ENCODE data around the gene BAX.

- TF ChIP-seq EP300 (IDR thresholded peaks at IDR 0.05), result no peak
- TF ChIP-seq POLR2A (IDR thresholded peaks at IDR 0.05), result no peak
- TF ChIP-seq, protein P1, sequence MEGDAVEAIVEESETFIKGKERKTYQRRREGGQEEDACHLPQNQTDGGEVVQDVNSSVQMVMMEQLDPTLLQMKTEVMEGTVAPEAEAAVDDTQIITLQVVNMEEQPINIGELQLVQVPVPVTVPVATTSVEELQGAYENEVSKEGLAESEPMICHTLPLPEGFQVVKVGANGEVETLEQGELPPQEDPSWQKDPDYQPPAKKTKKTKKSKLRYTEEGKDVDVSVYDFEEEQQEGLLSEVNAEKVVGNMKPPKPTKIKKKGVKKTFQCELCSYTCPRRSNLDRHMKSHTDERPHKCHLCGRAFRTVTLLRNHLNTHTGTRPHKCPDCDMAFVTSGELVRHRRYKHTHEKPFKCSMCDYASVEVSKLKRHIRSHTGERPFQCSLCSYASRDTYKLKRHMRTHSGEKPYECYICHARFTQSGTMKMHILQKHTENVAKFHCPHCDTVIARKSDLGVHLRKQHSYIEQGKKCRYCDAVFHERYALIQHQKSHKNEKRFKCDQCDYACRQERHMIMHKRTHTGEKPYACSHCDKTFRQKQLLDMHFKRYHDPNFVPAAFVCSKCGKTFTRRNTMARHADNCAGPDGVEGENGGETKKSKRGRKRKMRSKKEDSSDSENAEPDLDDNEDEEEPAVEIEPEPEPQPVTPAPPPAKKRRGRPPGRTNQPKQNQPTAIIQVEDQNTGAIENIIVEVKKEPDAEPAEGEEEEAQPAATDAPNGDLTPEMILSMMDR (IDR thresholded peaks at IDR 0.05), result no peak
These were observed 8.9 kb upstream of the BAX start for GRCh38 chr19:48945817-48946216.

Data from tibial nerve (tissue), 4 donors.